Left kidney (tissue), 2 donors: ENCODE measurements around the gene TESK1. TPM values are rescaled to one million over a fixed set of nuclear protein-coding genes. Genes with fewer than 3 reads are reported as not detected.
A peak's percentile ranks its signal among the peaks of the same experiment; 100 is the strongest.
"Not testable (repeated sequence)": the region's sequence is repeated elsewhere in the genome, so short reads cannot be mapped to it uniquely, and the experiment has no call there.

Experiments used
- DNase-seq: peaks from one replicate; pipeline ENCODE4 v3.0.0-alpha.2; 2013
- polyA plus RNA-seq: library from polyadenylated mRNA; unstranded; fragments of 120-200 nt; gene quantifications from one replicate; pipeline ENCODE4 v1.2.1, GENCODE V29; 2013; ENCODE audit not compliant: insufficient read length

Gene TESK1
- polyA plus RNA-seq, 1 donor, result 39.3 TPM

DNA sequence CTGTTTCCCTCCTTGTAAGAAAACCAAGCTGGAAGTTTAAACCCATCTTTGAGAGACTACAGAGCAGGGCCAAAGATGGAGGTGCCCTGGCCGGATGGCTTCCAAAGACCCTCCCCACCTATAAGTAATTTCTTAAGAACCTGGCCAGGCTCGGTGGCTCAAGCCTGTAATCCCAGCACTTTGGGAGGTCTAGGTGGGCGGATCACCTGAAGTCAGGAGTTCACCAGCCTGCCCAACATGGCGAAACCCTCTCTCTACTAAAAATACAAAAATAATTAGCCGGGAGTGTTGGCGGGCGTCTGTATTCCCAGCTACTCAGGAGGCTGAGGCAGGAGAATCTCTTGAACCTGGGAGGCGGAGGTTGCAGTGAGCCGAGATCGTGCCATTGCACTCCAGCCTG is 40.7 kb downstream of the TESK1 start:
- not testable (repeated sequence) for DNase-seq

DNA sequence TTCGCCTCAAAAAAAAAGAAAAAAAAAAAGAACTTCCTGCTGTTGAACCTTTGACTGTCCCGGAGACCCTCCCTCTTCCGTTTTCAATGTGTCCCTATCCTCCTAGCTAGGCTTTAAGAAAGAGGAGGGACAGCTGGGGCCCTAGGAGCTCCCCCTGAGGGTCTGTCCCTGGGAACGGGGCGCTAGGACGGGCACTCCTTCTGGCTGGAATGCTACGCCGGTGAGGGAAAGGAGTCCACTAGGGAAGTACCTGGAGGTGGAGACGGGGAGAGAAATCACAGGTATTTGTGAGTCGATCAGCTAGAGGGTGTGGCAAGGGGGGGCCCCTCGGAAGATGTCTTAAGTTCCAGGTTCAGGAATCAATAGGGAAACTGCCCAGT is 41.1 kb downstream of the TESK1 start:
- DNase-seq, result peak; percentile 67

DNA sequence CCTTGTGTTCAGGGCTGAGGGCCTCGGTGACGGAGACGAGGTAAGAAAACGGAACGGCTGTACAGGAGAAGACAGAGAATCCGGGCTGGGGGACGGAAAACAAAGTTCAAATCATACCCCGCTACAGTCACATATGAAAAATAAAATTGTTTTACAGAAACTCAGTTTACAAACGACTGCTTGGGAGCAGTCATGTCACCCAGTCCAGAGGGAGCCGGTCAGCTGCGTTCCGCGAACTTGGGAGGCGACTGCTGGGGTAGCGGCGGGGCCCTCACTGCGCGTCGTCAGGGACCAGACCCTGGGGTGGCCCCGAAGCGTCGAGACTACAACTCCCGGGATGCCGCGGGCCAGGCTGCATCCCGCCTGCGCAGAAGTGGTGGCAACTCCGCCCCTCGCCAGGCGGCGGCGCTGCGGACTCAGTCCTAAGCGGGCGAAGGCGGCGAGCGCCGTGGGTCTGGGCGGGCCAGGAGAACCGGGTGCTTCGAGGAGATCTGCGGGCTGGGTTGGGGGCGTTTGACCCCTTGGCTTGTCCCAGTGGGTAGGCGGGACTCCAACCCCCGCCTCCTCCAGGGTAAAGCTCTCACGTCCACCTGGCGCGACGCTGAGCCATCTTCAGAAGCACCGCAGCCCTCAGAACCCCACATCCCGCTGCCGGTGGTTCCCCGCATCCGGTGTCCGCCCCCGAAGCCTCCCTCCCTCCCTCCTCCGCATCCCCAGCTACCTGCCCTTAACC is 41.6 kb downstream of the TESK1 start:
- DNase-seq, result peak; percentile 95

DNA sequence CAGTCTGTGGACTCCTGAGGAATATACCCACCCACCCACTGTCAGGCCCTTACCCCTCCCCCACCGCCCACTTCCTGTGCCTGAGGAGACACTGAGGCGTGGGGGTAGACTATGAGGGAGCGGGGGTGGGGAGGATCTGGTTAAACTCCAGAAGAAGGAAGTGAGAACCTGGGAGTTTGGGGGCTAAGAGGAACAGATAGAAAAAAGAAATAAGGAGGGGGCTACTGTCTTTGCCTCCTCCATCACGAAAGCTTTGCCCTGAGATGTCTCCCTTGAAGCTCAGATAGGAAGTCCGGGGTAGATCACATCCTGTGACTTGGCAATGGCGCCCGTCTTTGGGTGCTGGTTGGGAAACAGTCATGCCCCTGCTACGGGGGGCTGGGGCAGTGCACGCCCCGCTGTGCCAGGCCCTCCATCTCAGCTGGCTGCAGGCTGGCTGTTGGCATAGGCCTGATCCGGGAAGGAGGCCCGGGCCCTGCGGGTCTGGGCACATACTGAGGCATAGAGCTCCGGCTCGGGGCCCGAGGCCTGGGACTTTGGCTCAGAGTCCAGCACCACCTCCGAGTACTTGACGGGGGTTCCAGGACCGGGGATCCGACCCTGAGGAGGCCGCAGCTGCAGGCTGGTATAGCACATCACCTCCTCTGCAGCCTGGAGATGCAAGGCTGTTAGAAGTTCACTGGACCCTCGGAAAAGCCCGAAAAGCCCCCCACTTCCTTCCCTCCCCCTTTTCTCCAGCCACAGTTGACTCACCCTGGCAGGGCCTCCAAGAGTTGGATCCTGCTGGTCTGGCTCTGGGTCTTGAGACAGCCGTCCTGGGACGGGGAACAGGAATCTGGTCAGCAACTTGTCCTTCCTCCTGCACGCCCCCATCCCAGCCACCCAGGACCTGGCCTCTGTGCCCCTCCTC is 44.6 kb downstream of the TESK1 start:
- no peak for DNase-seq

DNA sequence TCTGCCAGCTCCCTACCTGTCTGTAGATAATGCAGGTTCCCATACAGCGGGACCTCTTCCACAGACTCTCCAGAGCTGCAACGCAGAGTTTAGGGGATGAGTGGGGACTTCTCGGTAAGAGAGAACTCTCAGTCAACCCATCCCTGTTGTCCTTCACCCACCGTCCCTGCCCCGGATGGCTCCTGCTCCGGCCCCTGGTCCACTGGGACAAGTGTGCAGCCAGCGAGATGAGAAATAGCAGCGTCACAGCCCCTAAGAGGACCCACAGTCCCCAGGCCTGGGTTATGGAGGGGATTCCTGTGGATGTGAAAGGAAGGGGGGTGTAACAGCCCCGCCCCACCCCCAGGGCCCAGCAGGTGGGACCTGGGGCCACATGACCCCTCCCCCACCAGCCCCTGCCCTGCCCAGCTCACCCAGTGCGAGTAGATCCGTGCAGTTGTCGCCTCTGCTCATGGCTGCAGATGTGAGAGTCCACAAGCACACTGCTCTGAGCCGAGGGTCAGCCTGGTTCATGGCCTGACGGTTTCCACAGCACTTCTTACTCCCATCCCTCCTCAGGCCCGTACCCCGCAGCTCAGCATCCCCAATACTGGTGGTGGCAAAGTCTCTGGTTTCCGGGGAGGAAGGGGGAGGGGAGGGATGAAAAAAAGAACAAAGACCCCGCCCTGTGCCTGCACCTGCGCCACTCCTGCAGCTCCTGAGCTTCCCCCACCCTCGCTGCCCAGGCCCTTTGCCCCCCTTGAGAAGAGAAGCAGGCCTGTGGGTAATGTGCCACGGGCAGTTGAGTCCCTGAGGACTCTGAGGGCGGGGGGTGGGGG is 45.5 kb downstream of the TESK1 start, which contains the start of gene SIT1:
Gene SIT1, minus strand, starts transcription at position 591 of the 818 bp plus-strand sequence. Its CDS starts 78 bp downstream, at position 513.
- no peak for DNase-seq

DNA sequence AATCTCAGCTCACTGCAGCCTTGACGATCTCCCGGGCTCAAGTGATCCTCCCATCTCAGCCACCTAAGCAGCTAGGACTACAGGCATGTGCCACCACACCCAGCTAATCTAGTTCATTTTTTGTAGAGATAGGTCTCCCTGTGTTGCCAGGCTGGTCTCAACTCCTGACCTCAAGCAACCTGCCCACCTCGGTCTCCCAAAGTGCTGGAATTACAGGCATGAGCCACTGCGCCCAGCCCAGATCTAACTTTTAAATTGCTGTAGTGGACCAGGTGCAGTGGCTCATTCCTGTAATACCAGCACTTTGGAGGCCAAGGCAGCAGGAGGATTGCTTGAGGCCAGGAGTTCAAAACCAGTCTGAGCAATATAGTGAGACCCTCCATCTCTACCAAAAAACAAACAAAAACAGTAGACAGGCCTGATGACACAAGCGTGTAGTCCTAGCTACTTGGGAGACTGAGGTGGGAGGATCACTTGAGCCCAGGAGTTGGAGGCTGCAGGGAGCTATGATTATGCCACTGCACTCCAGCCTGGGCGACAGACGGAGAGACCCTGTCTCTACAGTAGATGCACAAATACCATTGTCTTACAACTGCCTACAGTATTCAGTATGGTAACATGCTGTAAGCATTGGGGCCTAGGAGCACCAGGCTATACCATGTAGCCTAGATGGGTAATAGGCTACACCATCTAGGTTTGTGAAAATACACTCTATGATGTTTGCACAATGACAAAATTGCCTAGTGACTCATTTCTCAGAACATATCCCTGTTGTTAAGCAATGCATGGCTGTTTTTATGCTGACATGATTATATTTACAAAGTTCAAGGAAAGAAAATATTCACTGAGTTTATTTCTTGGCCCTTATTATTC is 47.1 kb downstream of the TESK1 start:
- DNase-seq, result no peak

DNA sequence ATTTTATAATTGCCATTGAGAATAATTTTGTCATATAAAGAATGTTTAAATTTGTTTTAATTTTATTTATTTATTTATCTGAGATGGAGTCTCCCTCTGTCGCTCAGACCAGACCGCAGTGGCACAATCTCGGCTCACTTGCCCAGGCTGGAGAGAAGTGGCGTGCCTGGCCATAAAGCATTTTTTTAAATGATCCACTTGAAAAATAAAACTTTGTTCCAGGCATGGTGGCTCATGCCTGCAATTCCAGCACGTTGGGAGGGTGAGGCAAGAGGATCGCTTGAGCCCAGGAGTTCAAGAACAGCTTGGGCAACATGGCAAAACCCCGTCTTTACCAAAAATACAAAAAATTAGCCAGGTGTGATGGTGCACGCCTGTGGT is 47.8 kb downstream of the TESK1 start:
- DNase-seq, result no peak

DNA sequence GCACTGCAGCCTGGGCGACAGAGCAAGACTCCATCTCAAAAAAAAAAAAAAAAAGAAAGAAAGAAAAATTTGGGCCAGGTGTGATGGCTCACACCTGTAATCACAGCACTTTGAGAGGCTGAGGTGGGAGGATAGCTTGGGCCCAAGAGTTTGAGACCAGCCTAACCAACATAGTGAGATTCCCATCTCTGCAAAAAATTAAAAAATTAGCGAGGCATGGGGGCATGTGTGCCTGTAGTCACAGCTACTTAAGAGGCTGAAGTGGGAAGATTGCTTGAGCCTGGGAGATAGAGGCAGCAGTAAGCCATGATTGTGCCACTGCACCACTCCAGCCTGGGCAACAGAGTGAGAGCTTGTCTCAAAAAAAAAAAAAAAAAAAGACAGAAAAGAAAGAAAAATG is 48.5 kb downstream of the TESK1 start:
- no peak for DNase-seq

DNA sequence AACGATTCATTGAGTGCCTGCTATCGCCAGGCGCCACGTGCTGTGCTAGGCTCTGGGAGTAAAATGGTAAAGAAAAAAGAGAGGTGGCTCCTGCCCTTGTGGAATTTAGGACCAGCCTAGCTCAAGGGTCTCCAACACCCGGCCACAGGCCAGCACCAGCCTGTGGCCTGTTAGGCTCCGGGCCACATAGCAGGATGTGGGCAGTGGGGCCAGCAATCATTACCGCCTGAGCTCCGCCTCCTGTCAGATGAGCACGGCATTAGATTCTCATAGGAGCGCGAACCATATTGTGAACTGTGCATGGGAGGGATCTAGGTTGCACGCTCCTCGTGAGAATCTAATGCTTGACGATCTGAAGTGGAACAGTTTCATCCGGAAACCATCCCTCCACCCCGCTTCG is 51.3 kb downstream of the TESK1 start:
- no peak for DNase-seq

DNA sequence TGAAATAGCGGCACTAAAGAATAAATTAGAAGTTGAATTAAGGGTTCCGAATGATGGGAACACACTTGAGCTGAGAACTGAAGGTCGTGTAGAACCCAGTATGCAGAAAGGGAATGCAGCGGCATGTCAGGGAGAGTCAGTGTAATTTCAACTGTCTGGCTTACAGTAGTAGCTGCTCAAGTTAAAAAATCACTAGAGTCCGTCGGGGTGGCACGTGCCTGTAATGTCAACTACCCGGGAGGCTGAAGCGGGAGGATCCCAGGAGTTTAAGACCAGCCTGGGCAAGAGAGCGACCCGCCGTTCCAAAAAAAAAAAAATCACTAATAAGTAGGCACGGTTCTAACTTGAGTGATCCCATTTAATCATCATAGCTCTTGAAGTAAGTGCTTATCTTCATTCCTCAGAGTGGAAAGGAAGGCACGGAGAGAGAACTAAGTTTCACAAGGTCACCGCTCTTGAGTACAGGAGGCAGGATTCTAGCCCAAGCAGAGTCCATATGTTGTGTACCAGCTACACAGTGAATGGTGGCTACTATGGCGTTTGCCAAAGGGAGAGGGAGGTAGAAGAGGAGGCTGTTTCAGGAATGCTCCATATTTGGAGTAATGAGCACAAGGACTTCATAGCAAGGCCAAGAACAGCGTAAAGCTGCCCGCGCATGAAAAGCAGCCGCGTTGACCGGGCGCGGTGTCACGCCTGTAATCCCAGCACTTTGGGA is 51.9 kb downstream of the TESK1 start:
- no peak for DNase-seq

DNA sequence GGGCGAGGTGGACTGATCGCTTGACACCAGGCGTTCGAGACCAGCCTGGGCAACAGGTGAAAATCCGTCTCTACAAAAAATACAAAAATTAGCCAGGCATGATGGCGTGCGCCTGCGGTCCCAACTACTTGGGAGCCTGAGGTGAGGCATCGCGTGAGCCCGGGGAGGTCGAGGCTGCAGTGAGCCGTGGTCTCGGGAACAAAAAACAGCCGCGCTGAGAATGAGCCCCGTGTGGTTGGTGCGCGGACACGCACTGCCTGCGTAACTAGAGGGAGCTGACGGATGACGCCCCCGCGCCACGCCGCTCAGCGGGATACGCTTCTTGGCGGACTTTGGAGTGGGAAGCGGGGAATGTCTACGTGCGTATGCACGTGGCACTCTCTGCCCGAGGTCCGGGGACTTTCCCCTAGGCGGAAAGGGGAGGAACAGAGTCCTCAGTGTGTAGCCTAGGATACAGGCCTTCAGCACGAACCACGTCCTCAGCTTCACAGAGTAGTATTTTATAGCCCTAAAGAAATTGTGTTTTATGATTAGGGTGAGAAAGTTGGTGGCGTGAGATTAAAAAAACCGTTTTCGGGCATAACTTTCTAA is 52.6 kb downstream of the TESK1 start, which contains the start of gene RMRP:
Gene RMRP, minus strand, starts transcription at position 474 of the 591 bp plus-strand sequence.
- DNase-seq, result peak; percentile 97

DNA sequence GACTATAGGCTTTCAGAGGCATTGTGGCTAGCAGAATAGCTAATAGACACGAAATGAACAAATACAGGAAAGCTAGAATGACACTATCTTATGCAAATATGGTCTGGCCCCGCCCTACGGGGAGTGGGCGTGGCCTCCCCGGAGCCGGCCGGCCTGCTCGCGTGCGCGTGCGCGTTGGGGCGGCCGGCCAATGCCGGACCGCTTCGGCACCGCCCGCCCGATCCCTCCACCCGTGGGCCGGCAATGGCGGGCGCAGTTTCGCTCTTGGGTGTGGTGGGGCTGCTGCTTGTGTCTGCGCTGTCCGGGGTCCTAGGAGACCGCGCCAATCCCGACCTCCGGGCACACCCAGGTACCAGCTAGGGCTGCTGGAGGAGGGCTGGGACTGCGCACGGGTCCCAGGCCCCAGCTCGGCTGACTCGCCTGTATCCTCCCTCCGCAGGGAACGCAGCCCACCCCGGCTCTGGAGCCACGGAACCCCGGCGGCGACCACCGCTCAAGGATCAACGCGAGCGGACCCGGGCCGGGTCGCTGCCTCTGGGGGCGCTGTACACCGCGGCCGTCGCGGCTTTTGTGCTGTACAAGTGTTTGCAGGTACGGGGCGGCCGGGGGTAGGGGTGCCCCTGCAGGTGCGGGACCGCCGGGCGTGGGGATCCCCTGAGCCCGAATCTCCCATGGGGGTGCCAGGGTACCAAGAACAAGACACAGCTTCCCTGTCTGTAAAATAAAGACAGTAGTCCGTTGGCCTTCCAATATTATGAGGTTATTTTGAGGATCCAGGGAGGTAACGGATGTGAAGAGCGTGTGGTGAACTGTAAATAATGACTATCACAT is 53.3 kb downstream of the TESK1 start, which contains the start of gene CCDC107:
Gene CCDC107, plus strand, starts transcription at position 156 of the 831 bp plus-strand sequence. Its CDS starts 88 bp downstream, at position 244.
- DNase-seq, result peak; percentile 86

DNA sequence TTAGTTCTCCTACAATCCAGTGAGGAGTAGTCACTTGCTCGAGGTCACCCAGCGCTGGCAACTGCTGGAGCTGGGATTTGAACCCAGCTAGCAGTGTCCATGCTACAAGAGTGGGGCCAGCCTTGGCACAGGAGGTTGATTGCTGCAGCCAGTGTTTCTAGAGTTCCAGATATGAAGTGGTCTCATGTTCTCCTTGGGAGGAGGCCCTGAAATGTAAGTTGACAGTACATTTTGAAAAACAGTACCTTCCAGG is 53.8 kb downstream of the TESK1 start:
- no peak for DNase-seq

DNA sequence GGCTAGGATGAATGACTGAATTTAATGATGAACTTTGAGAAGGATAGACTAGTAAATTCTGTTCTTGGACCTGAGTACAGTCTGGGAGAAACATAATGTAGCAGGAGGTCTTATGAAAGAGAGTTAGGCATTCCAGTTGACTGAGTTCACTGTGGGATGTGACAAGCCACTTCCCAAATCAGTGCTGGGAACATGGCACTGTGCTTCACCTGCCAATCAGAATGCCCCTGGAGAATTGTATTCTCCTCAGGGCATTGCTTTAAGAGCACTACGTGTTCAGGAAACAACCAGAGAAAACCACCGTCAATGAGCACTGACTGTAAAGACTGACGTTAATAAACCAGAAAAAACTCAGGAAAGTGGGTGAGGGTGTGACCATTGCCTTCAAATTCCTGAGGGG is 54.3 kb downstream of the TESK1 start:
- DNase-seq, result no peak

Other genes with a start within 250 kb of the TESK1 start
- 15.0 TPM for gene RUSC2, start 115.2 kb upstream of the TESK1 start, polyA plus RNA-seq
- 3.6 TPM for gene CD72, start 13.2 kb downstream of the TESK1 start, polyA plus RNA-seq
- 0.32 TPM for gene SIT1, start 45.7 kb downstream of the TESK1 start, polyA plus RNA-seq
- not detected for gene RMRP, start 52.8 kb downstream of the TESK1 start, polyA plus RNA-seq
- gene CCDC107, start 53.0 kb downstream of the TESK1 start, polyA plus RNA-seq, result 12.6 TPM
- gene ARHGEF39, start 59.9 kb downstream of the TESK1 start, polyA plus RNA-seq, result 15.4 TPM
- gene CA9, start 68.7 kb downstream of the TESK1 start, polyA plus RNA-seq, result 0.58 TPM
- 146 TPM for gene TPM2, start 84.7 kb downstream of the TESK1 start, polyA plus RNA-seq
- gene TLN1, start 126.9 kb downstream of the TESK1 start, polyA plus RNA-seq, result 156 TPM
- 37.8 TPM for gene CREB3, start 127.4 kb downstream of the TESK1 start, polyA plus RNA-seq
- 138 TPM for gene GBA2, start 144.0 kb downstream of the TESK1 start, polyA plus RNA-seq
- 32.2 TPM for gene RGP1, start 144.0 kb downstream of the TESK1 start, polyA plus RNA-seq
- gene MSMP, start 149.0 kb downstream of the TESK1 start, polyA plus RNA-seq, result not detected
- gene NPR2, start 186.3 kb downstream of the TESK1 start, polyA plus RNA-seq, result 36.8 TPM
- gene SPAG8, start 207.0 kb downstream of the TESK1 start, polyA plus RNA-seq, result 10.4 TPM
- gene HINT2, start 209.8 kb downstream of the TESK1 start, polyA plus RNA-seq, result 49.7 TPM
- gene FAM221B, start 223.5 kb downstream of the TESK1 start, polyA plus RNA-seq, result 0.40 TPM
- 27.7 TPM for gene TMEM8B, start 224.0 kb downstream of the TESK1 start, polyA plus RNA-seq